ENCODE results near the gene ZMYM1.
"Not testable (repeated sequence)": the region's sequence is repeated elsewhere in the genome, so short reads cannot be mapped to it uniquely, and the experiment has no call there.

ZMYM1 gene

DNA sequence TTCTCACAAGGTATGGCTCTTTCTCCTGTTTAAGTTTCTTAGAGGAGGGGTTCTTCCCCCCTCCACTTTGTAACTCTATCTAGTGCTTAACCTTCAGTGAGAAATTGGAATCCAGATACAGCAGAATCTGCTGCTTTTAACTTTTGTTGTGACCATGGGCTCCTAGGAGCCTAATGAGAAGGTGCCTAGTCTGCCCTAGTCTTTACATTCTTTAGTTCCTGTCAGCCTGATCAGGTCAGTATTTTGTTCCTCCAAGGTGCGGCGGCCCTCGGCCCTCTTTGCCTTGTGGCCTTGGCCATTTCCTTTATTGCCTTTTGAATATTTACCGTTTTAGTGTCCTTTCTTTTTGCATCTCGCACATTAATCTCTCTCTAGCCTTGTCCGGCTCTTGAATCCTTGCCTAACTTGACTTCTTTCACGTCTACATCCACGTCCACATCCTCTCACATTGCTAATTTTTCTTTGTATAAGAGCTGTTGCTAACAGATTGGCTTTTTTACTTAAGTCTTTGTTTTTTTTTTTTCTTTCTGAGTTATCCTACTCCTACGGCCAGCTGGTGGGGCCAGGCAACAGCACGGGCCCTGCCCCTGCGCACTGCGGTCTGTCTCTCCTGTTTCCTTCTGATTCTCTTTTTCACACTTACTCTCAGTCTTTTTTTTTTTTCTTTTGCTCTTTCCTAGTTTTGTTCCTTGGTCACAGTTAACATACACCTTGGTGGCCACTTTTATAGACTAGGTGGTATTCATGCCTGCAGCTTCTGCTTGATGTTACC lies 64.7 kb downstream of the ZMYM1 start:
- no peak for DNase-seq (ENCODE audit: low read depth)
- no peak overlapping the region for H3K4me3 ChIP-seq (replicated peaks; ENCODE audit: low read depth, low read length)
- TF ChIP-seq CTCF (IDR thresholded peaks at IDR 0.05; ENCODE audit: low read length, missing control alignments) = no peak

GRCh38 chr1:35145892-35146549 lies 66.8 kb downstream of the ZMYM1 start:
- DNase-seq (ENCODE audit: low read depth); H3K4me3 ChIP-seq (replicated peaks; ENCODE audit: low read depth, low read length): not testable (repeated sequence)

DNA sequence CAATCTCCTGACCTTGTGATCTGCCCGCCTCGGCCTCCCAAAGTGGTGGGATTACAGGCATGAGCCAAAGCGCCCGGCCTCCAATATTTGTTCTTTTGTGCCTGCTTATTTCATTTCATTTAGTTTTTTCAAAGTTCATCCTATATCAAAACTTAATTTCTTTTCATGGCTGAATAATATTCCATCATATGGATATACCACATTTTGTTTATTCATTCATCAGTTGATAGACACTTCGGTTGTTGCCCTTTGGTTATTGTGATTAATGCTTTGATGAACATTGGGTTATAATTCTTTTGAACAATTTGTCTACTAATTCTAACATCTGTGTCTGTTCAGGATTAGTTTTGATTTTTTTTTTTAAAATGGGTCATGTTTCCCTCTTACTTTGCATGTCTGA lies 72.0 kb downstream of the ZMYM1 start:
- H3K4me3 ChIP-seq (replicated peaks; ENCODE audit: low read depth, low read length) = no peak overlapping the region
- no peak for DNase-seq (ENCODE audit: low read depth)
- TF ChIP-seq CTCF (IDR thresholded peaks at IDR 0.05; ENCODE audit: low read length, missing control alignments) = no peak

DNA sequence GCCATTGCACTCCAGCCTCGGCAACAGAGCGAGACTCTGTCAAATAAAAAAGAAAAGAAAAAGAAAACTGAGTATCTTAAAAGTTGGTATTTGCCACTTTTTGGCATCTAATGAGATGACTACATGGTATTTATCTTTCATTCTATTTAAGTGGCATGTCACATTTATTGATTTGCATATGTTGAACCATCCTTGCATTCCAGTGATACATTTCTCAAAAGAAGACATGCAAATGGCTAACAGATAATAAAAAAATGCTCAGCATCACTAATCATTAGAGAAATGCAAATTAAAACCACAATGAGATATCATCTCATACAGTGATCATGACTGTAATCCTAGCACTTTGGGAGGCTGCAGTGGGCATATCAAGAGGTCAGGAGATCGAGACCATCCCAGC lies 85.7 kb downstream of the ZMYM1 start:
- TF ChIP-seq CTCF (IDR thresholded peaks at IDR 0.05; ENCODE audit: low read length, missing control alignments) = no peak
- H3K4me3 ChIP-seq (replicated peaks; ENCODE audit: low read depth, low read length) = no peak overlapping the region
- no peak for DNase-seq (ENCODE audit: low read depth)

Measured in fibroblast of pulmonary artery (primary cell).